Measurements from ENCODE around the gene RAMACL. TPM values are rescaled to one million over a fixed set of nuclear protein-coding genes. Genes with fewer than 3 reads are reported as not detected.
A peak's percentile ranks its signal among the peaks of the same experiment; 100 is the strongest.

RAMACL gene
- total RNA-seq, 4 donors from 2014 or later = 0.93 to 2.1 (median 1.5) TPM

DNA sequence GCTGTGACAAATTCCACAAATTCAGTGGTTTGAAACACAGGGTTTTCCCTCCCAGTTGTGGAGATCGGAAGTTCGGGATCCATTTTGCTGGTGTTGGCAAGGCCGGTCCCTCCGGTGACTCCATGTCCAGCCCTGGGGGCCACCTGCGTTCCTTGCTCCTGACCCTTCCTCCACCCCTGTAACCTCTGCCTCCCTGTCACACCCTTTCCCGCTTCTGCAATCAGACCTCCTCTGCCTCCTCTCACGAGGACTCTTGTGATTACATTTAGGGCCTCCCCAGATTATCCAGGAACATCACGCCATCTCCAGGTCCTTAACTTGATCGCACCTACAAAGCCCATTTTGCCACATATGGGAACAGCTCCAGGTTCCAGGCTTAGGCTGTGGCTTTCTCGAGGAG is 28.1 kb upstream of the RAMACL start:
- 84 to 88% methylated on average over 10 of the region's 10 CpGs for WGBS, 2 donors
- DNase-seq (ENCODE audit: low spot score in 2 of 2) = peak in 1 of 2 donors; percentile 40
- intact Hi-C loops (cut with DNase I; ENCODE audit: low total_unique reads) = no loop called here
- no peak for TF ChIP-seq POLR2A (IDR thresholded peaks at IDR 0.05)
- TF ChIP-seq, protein P1, sequence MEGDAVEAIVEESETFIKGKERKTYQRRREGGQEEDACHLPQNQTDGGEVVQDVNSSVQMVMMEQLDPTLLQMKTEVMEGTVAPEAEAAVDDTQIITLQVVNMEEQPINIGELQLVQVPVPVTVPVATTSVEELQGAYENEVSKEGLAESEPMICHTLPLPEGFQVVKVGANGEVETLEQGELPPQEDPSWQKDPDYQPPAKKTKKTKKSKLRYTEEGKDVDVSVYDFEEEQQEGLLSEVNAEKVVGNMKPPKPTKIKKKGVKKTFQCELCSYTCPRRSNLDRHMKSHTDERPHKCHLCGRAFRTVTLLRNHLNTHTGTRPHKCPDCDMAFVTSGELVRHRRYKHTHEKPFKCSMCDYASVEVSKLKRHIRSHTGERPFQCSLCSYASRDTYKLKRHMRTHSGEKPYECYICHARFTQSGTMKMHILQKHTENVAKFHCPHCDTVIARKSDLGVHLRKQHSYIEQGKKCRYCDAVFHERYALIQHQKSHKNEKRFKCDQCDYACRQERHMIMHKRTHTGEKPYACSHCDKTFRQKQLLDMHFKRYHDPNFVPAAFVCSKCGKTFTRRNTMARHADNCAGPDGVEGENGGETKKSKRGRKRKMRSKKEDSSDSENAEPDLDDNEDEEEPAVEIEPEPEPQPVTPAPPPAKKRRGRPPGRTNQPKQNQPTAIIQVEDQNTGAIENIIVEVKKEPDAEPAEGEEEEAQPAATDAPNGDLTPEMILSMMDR (IDR thresholded peaks at IDR 0.05) = no peak
- no peak overlapping the region for H3K4me3 ChIP-seq (ENCODE audit: low read depth, poor library complexity, severe bottlenecking)

DNA sequence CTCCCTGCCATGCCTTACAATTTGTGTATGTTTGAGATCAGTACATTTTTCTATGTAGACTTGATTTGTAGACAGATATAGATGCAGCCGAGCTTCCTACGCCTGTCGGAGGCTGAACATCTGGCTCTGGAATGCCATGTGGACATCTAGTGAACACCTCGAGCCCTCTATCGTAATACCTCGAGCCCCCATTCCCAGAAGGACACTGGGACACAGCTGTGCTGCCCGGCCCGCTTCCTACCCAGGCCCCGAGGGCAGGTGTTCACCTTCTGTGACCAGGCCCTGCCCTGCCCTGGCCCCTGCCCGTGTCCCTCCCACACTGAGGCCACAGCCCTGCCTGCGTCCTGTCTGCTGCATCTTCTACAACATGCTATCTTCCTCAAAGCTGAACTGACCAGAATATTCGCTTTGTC is 27.7 kb upstream of the RAMACL start:
- DNase-seq (ENCODE audit: low spot score in 2 of 2) = peak in 1 of 2 donors; percentile 81
- intact Hi-C loops (cut with DNase I; ENCODE audit: low total_unique reads) = no loop called here
- WGBS, 2 donors = 86 to 91% methylated on average over 12 of the region's 12 CpGs
- no peak for TF ChIP-seq POLR2A (IDR thresholded peaks at IDR 0.05)
- H3K4me3 ChIP-seq (ENCODE audit: low read depth, poor library complexity, severe bottlenecking) = no peak overlapping the region

DNA sequence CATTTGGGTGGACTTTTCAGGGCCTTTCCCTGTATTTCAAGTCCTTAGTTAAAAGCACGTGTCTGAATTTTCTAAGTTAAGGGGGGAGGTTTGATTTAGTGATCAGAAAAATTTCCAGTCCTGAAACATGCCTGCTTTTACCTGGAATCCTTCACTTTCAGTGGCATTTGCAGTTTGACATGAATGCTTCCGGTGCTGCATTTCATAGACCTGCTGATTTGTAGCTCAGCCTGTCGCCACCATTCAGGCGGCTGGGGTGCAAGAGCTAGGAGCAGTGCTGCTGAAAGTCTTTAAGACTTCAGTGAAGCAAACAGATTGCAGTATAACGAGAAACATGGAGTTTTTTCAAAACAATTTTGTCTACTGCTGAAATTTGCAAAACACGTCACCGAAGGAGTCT is 26.5 kb upstream of the RAMACL start:
- peak in 1 of 2 donors; percentile 37 for DNase-seq (ENCODE audit: low spot score in 2 of 2)
- intact Hi-C loops (cut with DNase I; ENCODE audit: low total_unique reads) = no loop called here
- no peak for TF ChIP-seq POLR2A (IDR thresholded peaks at IDR 0.05)
- TF ChIP-seq, protein P1 (IDR thresholded peaks at IDR 0.05) = no peak
- WGBS, 2 donors = 92 to 93% methylated on average over 7 of the region's 7 CpGs
- no peak overlapping the region for H3K4me3 ChIP-seq (ENCODE audit: low read depth, poor library complexity, severe bottlenecking)

DNA sequence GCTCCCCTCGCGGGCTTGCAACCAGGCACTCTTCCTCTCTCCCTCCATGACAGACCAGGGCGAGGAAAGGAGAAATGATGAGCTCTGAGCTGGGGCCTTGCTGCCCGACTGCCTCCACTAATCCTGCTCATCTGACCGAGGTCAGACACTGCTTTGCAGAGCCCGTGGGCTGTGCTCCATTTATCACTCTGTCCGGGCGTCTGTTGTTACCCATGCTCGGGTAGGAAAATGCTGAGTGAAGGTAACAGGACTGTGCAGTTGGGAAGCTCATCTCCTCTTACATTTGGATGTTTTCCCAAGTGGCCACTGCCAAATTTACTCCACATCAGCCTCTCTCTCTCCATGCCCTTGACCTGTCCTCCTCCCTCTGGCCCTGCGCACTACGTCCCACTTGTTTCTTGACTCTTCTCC is 26.0 kb upstream of the RAMACL start:
- DNase-seq (ENCODE audit: low spot score in 2 of 2) = peak in 1 of 2 donors; percentile 67
- 94% methylated on average over 11 of the region's 11 CpGs for WGBS, 2 donors

DNA sequence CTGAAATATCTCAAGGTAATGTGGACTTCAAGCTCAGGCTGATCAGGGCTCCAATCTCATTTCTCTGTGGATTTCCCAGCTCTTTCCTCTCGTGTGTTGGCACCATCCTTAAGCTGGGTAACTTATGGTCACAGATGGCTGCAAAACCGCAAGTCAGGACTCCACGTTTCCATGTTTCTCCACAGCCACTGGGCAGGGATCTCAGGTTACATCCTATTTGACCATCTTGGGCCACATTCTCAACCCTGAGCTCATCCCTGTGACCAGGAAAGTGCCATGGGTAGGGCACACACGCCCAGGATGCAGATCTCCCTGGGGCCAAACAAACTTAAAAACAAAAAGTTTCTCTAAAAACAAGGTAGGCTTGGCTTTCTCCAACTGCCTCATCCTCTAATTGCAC is 25.2 kb upstream of the RAMACL start:
- intact Hi-C loops (cut with DNase I; ENCODE audit: low total_unique reads) = no loop called here
- 85 to 88% methylated on average over 4 of the region's 4 CpGs for WGBS, 2 donors
- TF ChIP-seq, protein P1 (IDR thresholded peaks at IDR 0.05) = no peak
- TF ChIP-seq POLR2A (IDR thresholded peaks at IDR 0.05) = no peak
- DNase-seq (ENCODE audit: low spot score in 2 of 2) = peak in 1 of 2 donors; percentile 79
- no peak overlapping the region for H3K4me3 ChIP-seq (ENCODE audit: low read depth, poor library complexity, severe bottlenecking)

More for the DNA sequence above, 26.0 kb upstream of the RAMACL start:
- TF ChIP-seq, protein P1 (IDR thresholded peaks at IDR 0.05) = no peak
- TF ChIP-seq POLR2A (IDR thresholded peaks at IDR 0.05) = no peak
- H3K4me3 ChIP-seq (ENCODE audit: low read depth, poor library complexity, severe bottlenecking) = no peak overlapping the region
- intact Hi-C loops (cut with DNase I; ENCODE audit: low total_unique reads) = no loop called here

DNA sequence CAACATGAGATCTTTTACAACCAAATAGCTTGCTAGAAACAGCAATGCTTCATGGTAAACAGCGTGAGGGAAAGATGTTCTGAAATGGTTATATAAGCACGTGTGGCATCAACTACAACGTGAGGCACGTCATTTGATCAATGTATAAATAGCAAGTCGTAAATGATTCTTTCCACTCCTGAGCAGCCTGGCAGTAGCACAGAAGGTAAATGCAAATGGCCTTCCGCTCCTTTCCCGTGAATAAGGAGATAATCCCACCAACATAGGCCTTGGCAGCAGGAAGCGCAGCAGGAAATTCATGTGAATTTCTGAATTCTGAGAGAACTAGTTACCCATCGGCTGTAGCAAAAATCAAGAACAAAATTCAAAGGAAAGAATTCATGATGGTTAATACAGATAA is 23.6 kb upstream of the RAMACL start:
- 87 to 91% methylated on average over 9 of the region's 9 CpGs for WGBS, 2 donors
- TF ChIP-seq, protein P1 (IDR thresholded peaks at IDR 0.05) = no peak
- no peak for TF ChIP-seq POLR2A (IDR thresholded peaks at IDR 0.05)
- H3K4me3 ChIP-seq (ENCODE audit: low read depth, poor library complexity, severe bottlenecking) = no peak overlapping the region
- peak in 1 of 2 donors; percentile 28 for DNase-seq (ENCODE audit: low spot score in 2 of 2)
- intact Hi-C loops (cut with DNase I; ENCODE audit: low total_unique reads) = no loop called here
